Transverse colon (tissue), 4 donors: ENCODE data around the gene NCAPD3. TPM values are rescaled to one million over a fixed set of nuclear protein-coding genes. Genes with fewer than 3 reads are reported as not detected.

Experiments used
- DNase-seq: peaks from one replicate; pipeline ENCODE4 v3.0.0-alpha.2; 2019
- H3K27ac ChIP-seq, 4 donors: fragments of 200-600 bp; sonication (generic); 2 replicates each; pipeline ENCODE4 v1.5.1; 2016 to 2018; ENCODE audit warnings: inconsistent platforms in 4 of 4
- H3K27me3 ChIP-seq: fragments of 200-600 bp; sonication (generic); 2 replicates; pipeline ENCODE4 v1.5.1; 2017; ENCODE audit warnings: inconsistent platforms
- H3K36me3 ChIP-seq, 4 donors: fragments of 200-600 bp; sonication (generic); 2 replicates each; pipeline ENCODE4 v1.5.1; 2017 to 2019; ENCODE audit warnings: inconsistent platforms in 4 of 4
- H3K4me1 ChIP-seq, 4 donors: fragments of 200-600 bp; sonication (generic); 2 replicates each; pipeline ENCODE4 v1.5.1; 2017 to 2020; ENCODE audit warnings: inconsistent platforms in 4 of 4
- H3K4me3 ChIP-seq, 4 donors: fragments of 200-600 bp; sonication (generic); 1 replicate in 1 of 4; 2 replicates in 3 of 4; pipeline versions ENCODE4 v1.5.1 to v1.6.1; 2017 to 2019; ENCODE audit warnings: inconsistent platforms in 4 of 4
- H3K9me3 ChIP-seq, 2 donors: fragments of 200-600 bp; sonication (generic); 2 replicates each; pipeline ENCODE4 v1.5.1; 2017 to 2019; ENCODE audit warnings: inconsistent platforms in 2 of 2
- CTCF ChIP-seq, 5 experiments: fragments of 200-600 bp in 3 of 5; fragments of 450-650 bp in 2 of 5; sonication (generic) in 3 of 5; IDR thresholded peaks; 1 replicate in 2 of 5; 2 replicates in 3 of 5; pipeline ENCODE4 v1.5.1; 2016 to 2017; ENCODE audit warnings: antibody characterized with exemption in 5 of 5, inconsistent platforms in 3 of 5, mild to moderate bottlenecking in 2 of 5, moderate library complexity in 1 of 5
- EP300 ChIP-seq: sonication (generic); formaldehyde crosslinking; IDR thresholded peaks from one replicate; pipeline ENCODE4 v1.6.1; 2017; ENCODE audit warnings: antibody characterized with exemption, low read depth
- POLR2A ChIP-seq: fragments of 450-650 bp; IDR thresholded peaks from one replicate; pipeline ENCODE4 v1.6.1; 2016; ENCODE audit warnings: antibody characterized with exemption, mild to moderate bottlenecking, moderate library complexity
- POLR2AphosphoS5 ChIP-seq, 3 donors: sonication (generic); formaldehyde crosslinking; IDR thresholded peaks; one replicate each; pipeline ENCODE4 v1.6.1; 2016; ENCODE audit warnings: antibody characterized with exemption in 3 of 3
- WGBS, 2 donors: methylation state at CpG; one replicate each; pipeline ENCODE4 v1.1.5; 2018; ENCODE audit warnings: low coverage in 1 of 2; 5-methylcytosine and 5-hydroxymethylcytosine counted together
- in situ Hi-C, 4 donors: fragments of 200-750 bp; cut with MboI; loops; one replicate each; pipeline versions ENCODE4 v1.15.0 to v1.15.1; 2017; ENCODE audit warnings: low sequenced_read_pairs in 3 of 4, low pct_ligation_motif_present in 1 of 4, low pct_unique_long_range_greater_than_20kb in 1 of 4
- intact Hi-C: fragments of 100-400 bp; cut with DNase I; formaldehyde crosslinking; loops from one replicate; pipeline ENCODE4 v1.15.1; 2023; ENCODE audit warnings: low total_unique reads
- total RNA-seq, 4 donors: library from RNA; depleted of rRNA; stranded (reverse); fragments of >200 nt; gene quantifications; one replicate each; pipeline ENCODE4 v1.1.0, GENCODE V29; 2016

Gene NCAPD3
- total RNA-seq, 4 donors from 2014 or later = 7.0 to 21.3 (median 13.8) TPM

DNA sequence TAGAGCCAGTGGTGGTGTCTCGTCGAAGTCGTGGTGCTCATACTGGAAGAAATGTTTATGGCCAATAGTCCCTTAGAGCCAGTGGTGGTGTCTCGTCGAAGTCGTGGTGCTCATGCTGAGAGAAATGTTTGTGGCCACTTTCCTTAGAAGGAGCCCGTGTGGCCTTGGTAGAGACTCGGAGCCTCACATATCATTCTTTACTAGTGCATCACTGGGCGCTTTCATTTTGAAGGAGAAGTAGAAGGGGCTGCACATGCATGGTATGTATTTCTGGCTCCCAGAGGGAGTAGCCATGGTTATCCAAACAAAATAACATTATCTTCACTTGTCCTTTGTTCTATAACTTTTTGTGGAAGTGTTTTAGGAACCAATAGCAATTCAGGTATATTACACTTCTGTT, 85.4 kb downstream of the NCAPD3 start:
- in situ Hi-C loops = loop anchor here (10.0 to 25.0 kb wide), 2 partner anchors 84 to 201 kb away; no protein-coding TSS in a partner anchor

DNA sequence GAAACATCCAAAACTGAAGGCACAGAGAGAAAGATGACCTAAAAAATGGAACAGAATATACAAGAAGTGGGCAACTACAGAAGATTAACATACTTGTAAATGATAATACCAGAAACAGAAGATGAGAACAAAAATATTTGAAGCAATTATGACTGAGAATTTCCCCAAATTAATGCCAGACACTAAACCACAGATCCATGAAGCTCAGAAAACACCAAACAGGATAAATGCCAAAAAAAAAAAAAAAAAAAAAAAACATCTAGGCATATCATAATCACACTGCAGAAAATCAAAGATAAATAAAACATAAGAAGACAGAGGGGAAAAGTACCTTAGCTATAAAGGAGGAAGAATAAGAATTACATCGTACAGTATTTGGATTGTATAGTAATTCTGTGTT, 89.6 kb downstream of the NCAPD3 start:
- in situ Hi-C loops = loop anchor here (10.0 to 25.0 kb wide), 2 partner anchors 79 to 197 kb away; no protein-coding TSS in a partner anchor
- H3K27ac ChIP-seq = no peak overlapping the region
- H3K9me3 ChIP-seq = peaks cover 6 to 7% of the 10 kb centered on the region in 2 donors
- H3K36me3 ChIP-seq = no peaks in the 10 kb centered on the region
- H3K4me3 ChIP-seq = no peak overlapping the region
- intact Hi-C loops = loop anchor here (5.0 kb wide), 1 partner anchor 72 kb away; no protein-coding TSS in a partner anchor
- H3K27me3 ChIP-seq = no peaks in the 10 kb centered on the region
- no peak for TF ChIP-seq POLR2A
- no peak for TF ChIP-seq CTCF (IDR thresholded peaks at IDR 0.05)
- TF ChIP-seq EP300 = no peak
- no peak for TF ChIP-seq POLR2AphosphoS5 (IDR thresholded peaks at IDR 0.05)
- 74 to 75% methylated on average over 1 of the region's 1 CpG for WGBS, 2 donors
- no peak for DNase-seq
- H3K4me1 ChIP-seq = peaks cover 0 to 2% (median under 1%) of the 10 kb centered on the region in 4 donors

More for the DNA sequence above, 85.4 kb downstream of the NCAPD3 start:
- intact Hi-C loops = no loop called here
- WGBS, 2 donors = 83 to 93% methylated on average over 3 to 9 of the region's 9 CpGs
- DNase-seq = no peak
- peaks cover 0 to 6% (median 3%) of the 10 kb centered on the region in 4 donors for H3K4me1 ChIP-seq
- TF ChIP-seq POLR2AphosphoS5 (IDR thresholded peaks at IDR 0.05) = no peak
- TF ChIP-seq EP300 = no peak
- TF ChIP-seq CTCF (IDR thresholded peaks at IDR 0.05) = no peak
- TF ChIP-seq POLR2A = no peak
- no peak overlapping the region for H3K27ac ChIP-seq
- H3K4me3 ChIP-seq = no peak overlapping the region
- no peaks in the 10 kb centered on the region for H3K36me3 ChIP-seq
- no peaks in the 10 kb centered on the region for H3K9me3 ChIP-seq
- no peaks in the 10 kb centered on the region for H3K27me3 ChIP-seq

GRCh38 chr11:134132808-134133207, 91.0 kb downstream of the NCAPD3 start:
- H3K27ac ChIP-seq = no peak overlapping the region
- H3K36me3 ChIP-seq = no peaks in the 10 kb centered on the region
- no peaks in the 10 kb centered on the region for H3K27me3 ChIP-seq
- intact Hi-C loops = loop anchor here (5.0 kb wide), 1 partner anchor 71 kb away; no protein-coding TSS in a partner anchor
- no peaks in the 10 kb centered on the region for H3K4me1 ChIP-seq
- peaks cover 6 to 7% of the 10 kb centered on the region in 2 donors for H3K9me3 ChIP-seq
- in situ Hi-C loops = loop anchor here (10.0 to 25.0 kb wide), 2 partner anchors 78 to 196 kb away; no protein-coding TSS in a partner anchor
- no peak for TF ChIP-seq CTCF (IDR thresholded peaks at IDR 0.05)
- TF ChIP-seq POLR2A = no peak
- TF ChIP-seq EP300 = no peak
- no peak for TF ChIP-seq POLR2AphosphoS5 (IDR thresholded peaks at IDR 0.05)
- no peak overlapping the region for H3K4me3 ChIP-seq
- DNase-seq = no peak

DNA sequence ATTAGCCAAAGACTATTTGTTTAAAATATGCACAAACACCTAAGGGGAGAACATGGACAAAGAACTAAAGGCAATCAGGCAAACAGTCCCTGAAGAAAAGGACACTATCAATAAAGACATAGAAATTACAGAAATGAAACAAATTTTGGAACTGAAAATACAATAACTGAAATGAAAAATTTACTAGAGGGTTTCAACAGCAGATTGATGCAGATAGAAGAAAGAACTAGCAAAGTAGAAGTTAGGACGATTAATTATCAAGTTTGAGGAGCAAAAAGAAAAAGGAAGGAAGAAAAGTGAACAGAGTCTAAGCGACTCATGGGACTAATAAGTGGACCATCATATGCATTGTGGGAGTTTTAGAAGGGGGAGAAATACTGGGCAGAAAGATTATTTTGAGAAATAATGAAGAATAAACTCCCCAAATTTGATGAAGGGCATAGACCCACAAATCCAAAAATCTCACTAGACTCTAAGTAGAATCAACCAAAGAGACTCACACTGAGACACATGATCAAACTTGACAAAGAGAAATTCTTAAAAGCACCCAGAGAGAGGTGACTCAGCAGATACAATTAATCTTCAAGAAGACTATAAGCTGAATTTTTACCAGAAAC, 92.0 kb downstream of the NCAPD3 start:
- in situ Hi-C loops (loop anchor here (10.0 to 25.0 kb wide), 2 partner anchors 77 to 194 kb away; no protein-coding TSS in a partner anchor), intact Hi-C loops (loop anchor here (5.0 kb wide), 1 partner anchor 69 kb away; no protein-coding TSS in a partner anchor)
- peaks cover 0 to under 1% (median 0%) of the 10 kb centered on the region in 4 donors for H3K4me1 ChIP-seq
- TF ChIP-seq POLR2AphosphoS5 (IDR thresholded peaks at IDR 0.05) (no peak), CTCF (IDR thresholded peaks at IDR 0.05) (no peak), EP300 (no peak), POLR2A (no peak)
- H3K4me3 ChIP-seq = no peak overlapping the region
- H3K36me3 ChIP-seq = no peaks in the 10 kb centered on the region
- DNase-seq = no peak
- no peak overlapping the region for H3K27ac ChIP-seq
- peaks cover 6 to 7% of the 10 kb centered on the region in 2 donors for H3K9me3 ChIP-seq
- H3K27me3 ChIP-seq = no peaks in the 10 kb centered on the region
- WGBS, 2 donors = 76 to 79% methylated on average over 2 of the region's 2 CpGs
